HG03159 (cell line): ENCODE data around the gene PRMT3.
"Not testable (repeated sequence)": the region's sequence is repeated elsewhere in the genome, so short reads cannot be mapped to it uniquely, and the experiment has no call there.

ENCODE experiments used
- ATAC-seq: cut with Tn5 transposase; IDR thresholded peaks from one replicate; pipeline ENCODE4 v1.9.1; 2021; ENCODE audit warnings: mild to moderate bottlenecking, moderate library complexity; ENCODE audit not compliant: unreplicated experiment

Gene PRMT3

GRCh38 chr11:20497124-20497792 is 109.7 kb downstream of the PRMT3 start:
- ATAC-seq = no peak

GRCh38 chr11:20501252-20501651 is 113.7 kb downstream of the PRMT3 start:
- ATAC-seq = peak; percentile 68

- no peak for ATAC-seq
Measured at GRCh38 chr11:20501971-20502370, 114.5 kb downstream of the PRMT3 start.

- ATAC-seq = no peak
Measured at GRCh38 chr11:20511982-20512381, 124.5 kb downstream of the PRMT3 start.

GRCh38 chr11:20512869-20513268 is 125.4 kb downstream of the PRMT3 start:
- no peak for ATAC-seq

GRCh38 chr11:20518323-20518834 is 130.9 kb downstream of the PRMT3 start:
- ATAC-seq = no peak

- ATAC-seq = no peak
Measured at GRCh38 chr11:20522536-20522935, 135.0 kb downstream of the PRMT3 start.

- no peak for ATAC-seq
Measured at GRCh38 chr11:20529757-20530156, 142.2 kb downstream of the PRMT3 start.

- ATAC-seq = no peak
Measured at GRCh38 chr11:20530942-20531703, 143.6 kb downstream of the PRMT3 start.

- ATAC-seq = no peak
Measured at GRCh38 chr11:20535271-20535881, 147.9 kb downstream of the PRMT3 start.

GRCh38 chr11:20536365-20536764 is 148.8 kb downstream of the PRMT3 start:
- no peak for ATAC-seq

- no peak for ATAC-seq
Measured at GRCh38 chr11:20536784-20537183, 149.3 kb downstream of the PRMT3 start.

- no peak for ATAC-seq
Measured at GRCh38 chr11:20541503-20541902, 154.0 kb downstream of the PRMT3 start.

GRCh38 chr11:20544603-20545237 is 157.2 kb downstream of the PRMT3 start:
- ATAC-seq = no peak

GRCh38 chr11:20547411-20547810 is 159.9 kb downstream of the PRMT3 start:
- no peak for ATAC-seq

- no peak for ATAC-seq
Measured at GRCh38 chr11:20551096-20551495, 163.6 kb downstream of the PRMT3 start.

- no peak for ATAC-seq
Measured at GRCh38 chr11:20555783-20556182, 168.3 kb downstream of the PRMT3 start.

- not testable (repeated sequence) for ATAC-seq
Measured at GRCh38 chr11:20556396-20556795, 168.9 kb downstream of the PRMT3 start.

- ATAC-seq = no peak
Measured at GRCh38 chr11:20558741-20559140, 171.2 kb downstream of the PRMT3 start.
